K562 (cell line): ENCODE results near the gene KLRD1. TPM values are rescaled to one million over a fixed set of nuclear protein-coding genes. Genes with fewer than 3 reads are reported as not detected.

Source experiments
- ATF3 ChIP-seq, 2 experiments: fragments of 450-650 bp in 1 of 2; sonication (generic) in 1 of 2; formaldehyde crosslinking in 1 of 2; IDR thresholded peaks in 1 of 2; conservative IDR thresholded peaks in 1 of 2; 2 replicates each; pipeline versions ENCODE4 v1.6.1 to v1.8.1; 2016 to 2023; ENCODE audit warnings: mild to moderate bottlenecking in 2 of 2, moderate library complexity in 2 of 2, inconsistent platforms in 1 of 2, missing genetic modification reagents in 1 of 2
- C11orf30 ChIP-seq: fragments of 450-650 bp; IDR thresholded peaks from 2 replicates; pipeline ENCODE4 v1.6.1; 2016; ENCODE audit warnings: low read depth, mild to moderate bottlenecking
- FOXJ3 ChIP-seq: sonication (generic); formaldehyde crosslinking; IDR thresholded peaks from 2 replicates; pipeline ENCODE4 v1.4.0; 2020; ENCODE audit warnings: mild to moderate bottlenecking, missing genetic modification reagents
- KLF13 ChIP-seq: fragments of 450-650 bp; IDR thresholded peaks from 2 replicates; pipeline ENCODE4 v1.6.1; 2016; ENCODE audit warnings: missing genetic modification characterization, low read depth, mild to moderate bottlenecking, missing compliant biosample characterization, moderate library complexity, borderline replicate concordance
- LARP7 ChIP-seq: fragments of 450-650 bp; IDR thresholded peaks from 2 replicates; pipeline ENCODE4 v1.6.1; 2016
- PCBP1 ChIP-seq: fragments of 200-400 bp; formaldehyde crosslinking; IDR thresholded peaks from 2 replicates; pipeline ENCODE4 v1.6.1; 2018; ENCODE audit warnings: mild to moderate bottlenecking, low read depth, low read length; ENCODE audit not compliant: poor library complexity, severe bottlenecking
- PRPF4 ChIP-seq: fragments of 200-400 bp; formaldehyde crosslinking; IDR thresholded peaks from one replicate; pipeline ENCODE4 v1.6.1; 2017; ENCODE audit warnings: low read length, low read depth, mild to moderate bottlenecking; ENCODE audit not compliant: insufficient read depth, poor library complexity, severe bottlenecking
- RBBP5 ChIP-seq: fragments of 200-600 bp; sonication (generic); IDR thresholded peaks from 2 replicates; pipeline ENCODE4 v1.6.1; 2012; ENCODE audit warnings: borderline replicate concordance, mild to moderate bottlenecking, low read length, control low read depth, inconsistent platforms; ENCODE audit not compliant: insufficient read depth, poor library complexity, severe bottlenecking
- SP2 ChIP-seq: IDR thresholded peaks from 2 replicates; pipeline ENCODE4 v1.6.1; 2011; ENCODE audit warnings: mild to moderate bottlenecking, low read depth, low read length, moderate library complexity; ENCODE audit not compliant: poor library complexity, severe bottlenecking; ENCODE audit errors: extremely low read depth
- SRSF7 ChIP-seq: fragments of 200-400 bp; formaldehyde crosslinking; optimal IDR thresholded peaks from 2 replicates; pipeline ENCODE3; 2017; ENCODE audit warnings: mild to moderate bottlenecking, low read depth, low read length
- TCF7 ChIP-seq: sonication (generic); IDR thresholded peaks from 2 replicates; pipeline ENCODE4 v1.6.1; 2016; ENCODE audit warnings: antibody characterized with exemption, borderline replicate concordance
- ZBTB34 ChIP-seq: fragments of 250-450 bp; sonication (Bioruptor Pico); IDR thresholded peaks from 2 replicates; pipeline ENCODE4 v1.8.0; 2021; ENCODE audit warnings: mild to moderate bottlenecking, moderate library complexity
- ZNF592 ChIP-seq: fragments of 450-650 bp; IDR thresholded peaks from 2 replicates; pipeline ENCODE4 v1.6.1; 2017; ENCODE audit warnings: antibody characterized with exemption, mild to moderate bottlenecking
- ZNF707 ChIP-seq: fragments of 250-450 bp; sonication (Bioruptor Pico); conservative IDR thresholded peaks from 2 replicates; pipeline ENCODE4 v1.8.0; 2022; ENCODE audit warnings: inconsistent platforms, mild to moderate bottlenecking, moderate library complexity
- ZSCAN32 ChIP-seq: fragments of 450-650 bp; formaldehyde crosslinking; IDR thresholded peaks from 2 replicates; pipeline ENCODE4 v1.4.0; 2020; ENCODE audit warnings: mild to moderate bottlenecking, moderate library complexity
- polyA plus RNA-seq, 8 experiments: library from polyadenylated mRNA; depleted of rRNA in 4 of 8; stranded (reverse) in 5 of 8; unstranded in 3 of 8; fragments of >200 nt; fragmentation: Nextera tagmentation in 2 of 8; fragmentation: Illumina TruSeq in 1 of 8; extraction: Ambion mirVana in 2 of 8; extraction: Trizol in 1 of 8; gene quantifications; 2 replicates each; pipeline versions ENCODE4 v1.2.1 to v1.2.3, GENCODE V29; 2011 to 2014; ENCODE audit warnings: inconsistent platforms in 1 of 8, missing spikeins in 1 of 8
- total RNA-seq, 7 experiments: library from RNA; depleted of rRNA in 6 of 7; stranded (reverse); fragments of >200 nt in 6 of 7; fragmentation: Illumina TruSeq in 2 of 7; extraction: Trizol in 2 of 7; gene quantifications; 2 replicates each; pipeline versions ENCODE4 v1.2.1 to v1.2.3, GENCODE V29; 2011 to 2021; ENCODE audit warnings: low replicate concordance in 1 of 7

Gene KLRD1
- total and polyA plus RNA-seq, 9 of the 15 experiments (the other 6 are each of a cell fraction or from before 2014, with no cell fraction given): not detected

- no peak for TF ChIP-seq SP2
- TF ChIP-seq ZNF707 (CRISPR knock-in tag): no peak
- TF ChIP-seq ATF3 (IDR thresholded peaks at IDR 0.05): no peak
- TF ChIP-seq ATF3 (CRISPR knock-in tag; conservative IDR thresholded peaks at IDR 0.05): no peak
- TF ChIP-seq RBBP5: peak; percentile 72
- TF ChIP-seq ZSCAN32: no peak
- TF ChIP-seq ZBTB34: no peak
- TF ChIP-seq SRSF7: no peak
- no peak for TF ChIP-seq TCF7
- TF ChIP-seq C11orf30: no peak
- TF ChIP-seq FOXJ3 (CRISPR knock-in tag): no peak
- TF ChIP-seq PCBP1: no peak
- no peak for TF ChIP-seq PRPF4
- 0 out of 2 replicates have a peak, but pooled peaks have one; percentile 10 for TF ChIP-seq LARP7
- no peak for TF ChIP-seq KLF13 (tag)
- 0 out of 2 replicates have a peak, but pooled peaks have one; percentile 24 for TF ChIP-seq ZNF592
These were observed 56.5 kb downstream of the KLRD1 start (continued) for GRCh38 chr12:10363914-10364814.
